D721Med (cell line): ENCODE measurements around the gene CHST13.

Experiments used
- DNase-seq: peaks from one replicate; pipeline ENCODE4 v3.0.0; 2011; ENCODE audit warnings: low spot score; ENCODE audit not compliant: insufficient read length
- FAIRE-seq: peaks from 2 replicates; lab custom pipeline; 2011; peaks lifted over from hg19 to GRCh38; lab: Jason Lieb, UNC
- CTCF ChIP-seq: IDR thresholded peaks from 2 replicates; pipeline ENCODE4 v1.5.1; 2012; ENCODE audit warnings: mild to moderate bottlenecking, control low read depth; ENCODE audit not compliant: insufficient read depth; ENCODE audit errors: missing control alignments

The CHST13 gene

GRCh38 chr3:126546549-126547239, 22.7 kb downstream of the CHST13 start:
- no peak for FAIRE-seq
- TF ChIP-seq CTCF, result no peak
- no peak for DNase-seq

GRCh38 chr3:126547721-126548120, 23.8 kb downstream of the CHST13 start:
- no peak for FAIRE-seq
- TF ChIP-seq CTCF, result no peak
- no peak for DNase-seq

GRCh38 chr3:126548556-126549466, 24.9 kb downstream of the CHST13 start:
- DNase-seq (no peak), FAIRE-seq (no peak)
- no peak for TF ChIP-seq CTCF

GRCh38 chr3:126549861-126550487, 26.0 kb downstream of the CHST13 start:
- DNase-seq (no peak), FAIRE-seq (no peak)
- no peak for TF ChIP-seq CTCF

- FAIRE-seq, result no peak
- DNase-seq, result no peak
Observed at GRCh38 chr3:126550488-126551051, 26.6 kb downstream of the CHST13 start.

More at GRCh38 chr3:126550488-126551051, 26.6 kb downstream of the CHST13 start:
- no peak for TF ChIP-seq CTCF
